Stimulated activated CD8-positive, alpha-beta memory T cell treated with anti-CD3 and anti-CD28 coated beads, Interleukin-12 subunit alpha, Interleukin-12 subunit beta, amount 100 ng/mL, for 24 hours (primary cell): ENCODE data around the gene TBCEL.
"Not testable (repeated sequence)": the region's sequence is repeated elsewhere in the genome, so short reads cannot be mapped to it uniquely, and the experiment has no call there.

ENCODE experiments used
- DNase-seq: peaks from one replicate; pipeline ENCODE4 v3.0.0-alpha.2; 2020; ENCODE audit errors: extremely low read depth

The TBCEL gene, protein sequence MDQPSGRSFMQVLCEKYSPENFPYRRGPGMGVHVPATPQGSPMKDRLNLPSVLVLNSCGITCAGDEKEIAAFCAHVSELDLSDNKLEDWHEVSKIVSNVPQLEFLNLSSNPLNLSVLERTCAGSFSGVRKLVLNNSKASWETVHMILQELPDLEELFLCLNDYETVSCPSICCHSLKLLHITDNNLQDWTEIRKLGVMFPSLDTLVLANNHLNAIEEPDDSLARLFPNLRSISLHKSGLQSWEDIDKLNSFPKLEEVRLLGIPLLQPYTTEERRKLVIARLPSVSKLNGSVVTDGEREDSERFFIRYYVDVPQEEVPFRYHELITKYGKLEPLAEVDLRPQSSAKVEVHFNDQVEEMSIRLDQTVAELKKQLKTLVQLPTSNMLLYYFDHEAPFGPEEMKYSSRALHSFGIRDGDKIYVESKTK

DNA sequence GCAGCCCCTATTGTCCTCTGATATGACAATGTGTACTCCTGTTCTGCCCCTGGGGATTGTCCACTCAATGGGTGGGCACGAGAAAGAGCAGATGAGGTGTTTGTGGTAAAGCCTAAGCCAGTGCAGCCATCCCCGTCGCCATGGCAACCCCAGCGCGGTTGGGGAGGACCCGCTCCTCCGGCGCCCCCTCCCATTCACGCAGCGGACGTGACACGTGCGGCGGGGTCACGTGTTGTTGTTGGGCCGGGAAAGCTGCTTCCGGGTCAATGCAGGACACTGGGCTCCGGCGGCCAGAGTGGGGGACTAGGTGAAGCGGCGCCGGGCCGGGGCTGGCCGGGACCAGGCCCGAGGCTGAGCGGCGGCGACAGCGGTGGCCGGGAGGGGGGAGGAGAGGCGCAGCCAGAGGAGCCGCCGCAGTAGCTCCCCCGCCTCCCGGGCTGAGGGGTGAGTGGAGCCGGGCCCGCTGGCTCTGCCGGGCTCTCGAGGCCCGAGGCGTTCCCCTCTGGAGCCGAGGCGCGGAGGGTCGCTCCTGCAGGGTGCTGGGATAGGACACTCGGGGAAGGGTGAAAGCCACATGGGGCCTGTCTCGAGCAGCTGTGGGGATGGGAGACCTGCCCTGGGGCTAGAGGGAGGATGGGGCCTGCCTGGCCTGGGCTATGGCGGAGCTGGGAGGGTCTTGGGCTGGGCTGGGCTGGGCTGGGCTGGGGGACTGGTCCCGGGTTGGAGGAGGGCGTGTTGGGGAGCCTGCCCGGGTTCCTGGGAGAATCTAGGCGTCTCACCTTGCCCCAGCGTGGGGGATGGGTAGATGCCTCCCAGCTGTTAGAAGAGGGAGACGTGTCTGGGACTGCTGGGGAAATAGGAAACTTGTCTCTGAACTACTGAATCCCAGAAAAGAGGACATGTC, at the start of gene TBCEL:
Gene TBCEL (plus strand): TSS at position 255 of the 904 bp plus-strand sequence. CDS start 21,589 bp downstream, outside the sequence.
- DNase-seq = peak; percentile 51

DNA sequence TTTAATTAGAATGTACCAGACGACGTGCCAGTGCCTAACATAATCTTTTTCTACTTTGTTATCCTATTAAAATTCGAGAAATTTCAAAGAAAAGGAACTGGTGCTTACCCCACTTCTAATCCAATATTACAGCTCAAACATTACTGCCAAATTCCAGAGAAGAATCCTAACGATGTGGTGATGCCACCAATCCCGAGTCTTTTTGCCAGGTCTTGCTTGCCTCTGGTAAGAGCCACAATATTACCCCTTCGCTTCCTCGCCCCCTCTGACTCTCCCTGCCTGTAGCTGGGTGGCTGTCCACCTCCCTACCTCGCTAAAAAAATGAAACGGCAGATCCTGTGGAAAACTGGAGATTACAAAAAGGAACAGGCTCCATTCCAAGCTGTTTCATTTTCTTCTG, 49.4 kb upstream of the TBCEL start:
- DNase-seq = no peak

DNA sequence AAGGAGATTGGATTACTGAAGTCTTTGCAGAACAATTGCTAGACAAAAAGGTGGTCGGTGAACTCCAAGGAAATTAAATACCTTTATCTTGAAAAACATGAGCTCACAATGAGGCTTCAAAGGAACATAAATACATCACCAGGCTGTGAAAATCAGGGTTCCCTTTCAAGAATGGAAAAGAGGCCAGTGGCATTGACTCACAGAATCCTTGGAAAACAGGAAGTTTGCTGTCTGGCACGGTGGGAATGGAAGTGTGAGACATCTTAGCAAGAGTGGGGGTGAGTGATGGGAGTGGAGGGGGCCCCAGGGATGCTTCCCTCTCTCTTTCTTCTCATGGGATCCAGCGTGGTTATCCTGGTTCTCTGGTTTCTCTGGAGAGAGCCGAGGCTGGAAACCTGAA, 48.9 kb upstream of the TBCEL start:
- DNase-seq = no peak

DNA sequence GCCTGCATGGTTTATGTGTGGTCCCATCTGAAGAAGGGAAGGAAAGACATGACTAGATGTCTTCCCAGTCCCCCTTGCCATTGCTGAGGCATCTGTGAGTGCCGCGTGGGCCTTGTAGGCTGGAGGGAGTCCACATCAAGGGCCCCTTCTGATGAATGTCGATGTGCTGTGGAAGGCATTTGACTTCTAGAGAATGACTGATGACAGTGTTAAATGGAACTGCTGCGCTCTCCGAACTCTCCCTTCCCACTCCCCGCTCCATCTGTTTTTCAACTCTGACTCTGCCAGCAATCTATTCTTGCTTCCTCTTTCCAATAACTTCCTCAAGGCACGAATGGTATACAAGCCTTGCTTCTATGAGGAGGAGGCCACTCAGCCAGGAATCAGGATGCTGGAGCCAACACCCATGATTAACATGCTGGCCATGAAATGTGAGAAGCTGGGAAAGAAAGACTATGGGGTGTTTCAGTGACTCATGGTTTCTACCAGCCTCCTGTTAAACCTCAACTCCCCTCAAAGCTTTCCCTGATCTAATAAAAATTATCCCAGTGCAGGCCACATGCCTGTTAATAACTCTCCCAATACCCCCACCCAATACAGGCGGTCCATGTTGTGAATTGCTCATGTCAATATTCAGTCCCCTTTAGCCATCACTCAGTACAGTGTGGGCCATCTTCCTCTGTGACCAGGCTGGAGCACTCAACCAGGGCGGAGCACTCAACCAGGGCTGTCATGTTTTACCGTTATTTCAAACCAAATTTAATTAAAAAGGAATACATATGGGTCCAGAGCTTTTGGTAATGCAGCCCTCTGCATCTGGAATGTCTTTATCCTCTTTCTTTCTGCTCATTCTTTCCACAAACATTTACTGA, 46.4 kb upstream of the TBCEL start:
- DNase-seq = no peak

DNA sequence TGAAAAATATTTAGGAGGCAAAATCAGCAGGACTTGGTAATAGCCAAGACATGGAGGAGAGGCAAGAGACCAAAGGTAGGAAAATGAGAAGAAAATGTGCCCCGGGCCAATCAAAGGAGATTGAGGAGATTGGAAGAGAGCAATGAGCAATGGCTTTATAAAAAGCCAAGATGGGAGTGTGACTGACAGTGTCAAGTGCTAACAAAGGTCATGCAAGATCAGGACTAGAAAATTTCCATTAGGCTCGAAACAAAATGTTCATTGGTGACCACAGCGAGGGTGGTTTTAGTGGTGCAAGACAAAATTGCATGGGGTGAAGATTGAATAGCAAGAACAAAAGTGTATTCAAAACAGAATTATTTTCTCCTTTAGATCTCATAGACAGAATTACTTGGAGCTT, 45.2 kb upstream of the TBCEL start:
- no peak for DNase-seq

DNA sequence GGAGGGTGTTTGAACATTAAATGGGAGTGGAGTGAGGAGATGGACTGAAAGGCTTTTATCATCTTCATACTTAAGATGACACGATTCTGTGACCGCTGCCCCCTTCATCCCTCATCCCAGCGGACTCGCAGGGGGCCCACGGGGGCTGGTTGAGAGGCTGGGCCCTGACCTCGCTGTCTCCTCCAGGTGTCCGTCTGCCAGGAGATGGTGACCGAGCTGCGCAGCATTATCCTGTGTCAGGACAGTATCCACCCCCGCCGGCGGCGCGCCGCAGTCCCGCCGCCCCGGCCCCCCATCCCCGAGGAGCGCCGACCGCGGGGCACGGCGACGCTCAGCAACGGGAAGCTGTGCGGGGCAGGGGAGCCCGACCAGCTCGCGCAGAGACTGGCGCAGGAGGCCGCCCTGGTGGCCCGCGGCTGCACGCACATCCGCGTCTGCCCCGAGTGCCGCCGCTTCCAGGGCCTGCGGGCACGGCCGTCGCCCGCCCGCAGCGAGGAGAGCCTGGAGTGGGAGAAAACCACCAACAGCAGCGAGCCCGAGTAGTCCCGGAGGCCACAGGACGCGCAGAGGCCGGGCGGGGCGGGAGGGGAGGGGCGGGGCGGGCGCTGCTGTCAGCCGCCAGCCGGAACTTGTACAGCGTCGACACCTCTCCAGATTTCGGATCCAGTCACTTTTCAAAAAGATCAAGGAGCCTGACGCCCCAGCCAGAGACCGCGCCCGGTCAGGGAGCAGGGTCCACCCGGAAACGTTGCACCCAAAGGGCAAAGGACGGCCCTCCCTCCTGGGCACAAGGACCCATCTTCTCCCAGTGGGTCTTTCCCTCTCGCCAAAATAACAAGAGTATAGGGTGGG, 38.0 kb upstream of the TBCEL start:
- peak; percentile 1 for DNase-seq

DNA sequence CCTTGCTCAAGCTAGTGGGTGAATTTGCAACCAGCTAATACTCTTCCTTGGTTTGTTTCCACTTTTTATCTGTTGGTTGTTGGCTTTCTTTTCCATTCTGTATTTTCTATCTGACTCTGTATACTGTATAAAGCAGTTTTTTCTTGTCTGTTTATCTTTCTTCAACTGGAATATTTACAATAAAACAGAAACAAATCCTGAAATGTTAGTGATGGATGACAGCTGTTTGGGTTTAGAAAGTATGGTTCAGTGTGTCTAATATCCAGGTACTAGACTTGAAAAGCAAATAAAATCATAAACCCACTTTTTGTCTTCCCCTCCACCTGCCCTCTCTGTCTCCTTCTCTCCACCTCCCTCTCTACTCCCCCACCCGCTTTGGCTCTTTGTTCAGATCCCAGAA, 35.3 kb upstream of the TBCEL start:
- DNase-seq = no peak

DNA sequence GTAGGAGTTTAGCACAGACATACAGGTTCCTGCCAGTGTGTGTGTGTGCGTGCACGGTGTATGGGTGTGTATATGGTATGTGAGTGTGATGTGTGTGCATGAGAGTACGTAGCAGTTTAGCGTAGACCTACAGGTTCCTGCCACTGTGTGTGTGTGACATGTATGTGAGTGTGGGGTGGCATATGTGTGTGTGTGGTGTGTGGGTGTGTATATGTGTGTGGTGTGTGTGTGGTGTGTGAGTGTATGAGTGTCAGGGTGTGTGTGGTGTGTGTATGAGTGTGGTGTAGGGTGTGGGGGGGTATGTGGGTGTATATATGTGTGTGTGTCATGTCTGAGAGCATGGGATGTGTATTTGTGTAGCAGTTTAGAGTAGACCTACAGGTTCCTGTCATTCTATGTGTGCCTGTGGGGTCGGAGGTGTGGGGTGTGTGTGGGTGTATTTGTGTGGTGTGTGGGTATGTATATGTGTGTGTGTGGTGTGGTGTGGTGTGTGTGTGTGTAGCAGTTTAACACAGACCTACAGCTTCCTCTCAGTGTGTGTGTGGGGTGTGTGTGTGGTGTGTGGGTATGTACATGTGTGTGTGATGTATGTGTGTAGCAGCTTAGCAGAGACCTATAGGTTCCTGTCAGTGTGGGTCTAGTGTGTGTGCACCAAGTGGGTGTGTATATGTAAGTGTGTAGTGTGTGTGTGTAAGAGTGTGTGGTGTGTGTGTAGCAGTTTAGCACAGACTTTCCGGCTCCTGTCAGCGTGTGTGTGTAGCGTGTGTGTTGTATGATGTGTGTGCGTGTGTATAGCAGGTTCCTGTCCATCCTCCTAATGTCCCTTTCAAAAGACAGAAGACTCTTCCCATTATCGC, 31.8 kb upstream of the TBCEL start:
- no peak for DNase-seq

DNA sequence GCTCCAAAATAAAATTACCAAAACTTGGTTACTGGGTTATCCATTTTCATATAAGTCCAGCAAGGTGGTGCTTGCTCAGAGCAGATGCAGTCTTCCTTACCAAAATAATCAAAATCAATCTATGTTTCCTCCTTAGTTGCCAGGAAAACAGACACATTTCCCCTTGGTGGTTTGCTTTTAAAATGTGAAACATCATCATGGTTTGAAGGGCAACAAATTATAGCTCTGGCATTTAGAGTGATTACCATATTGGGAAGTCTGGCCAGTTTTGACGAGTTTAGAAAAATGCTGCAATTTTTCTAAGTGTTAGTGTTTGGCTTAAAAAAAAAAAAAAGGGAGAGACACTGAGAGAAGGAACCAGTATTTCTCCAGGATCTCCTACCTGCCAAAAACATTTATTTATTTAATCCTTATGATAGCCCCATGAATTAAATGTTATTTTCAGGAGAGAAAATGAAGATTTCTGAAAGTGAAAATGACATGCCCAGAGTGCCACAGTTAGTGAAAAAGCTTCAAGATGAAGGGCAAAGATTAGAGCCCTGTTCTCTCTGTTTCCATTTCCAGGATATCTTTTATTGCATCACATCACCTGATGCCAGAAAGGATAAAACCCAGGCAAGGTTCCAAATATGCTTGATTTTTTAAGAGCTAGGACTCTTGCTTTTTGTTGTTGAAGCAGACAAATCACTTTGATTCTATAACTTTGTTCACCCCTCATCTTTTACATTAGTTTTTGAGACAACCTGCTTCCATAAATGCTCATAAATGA, 29.6 kb upstream of the TBCEL start:
- DNase-seq = no peak

DNA sequence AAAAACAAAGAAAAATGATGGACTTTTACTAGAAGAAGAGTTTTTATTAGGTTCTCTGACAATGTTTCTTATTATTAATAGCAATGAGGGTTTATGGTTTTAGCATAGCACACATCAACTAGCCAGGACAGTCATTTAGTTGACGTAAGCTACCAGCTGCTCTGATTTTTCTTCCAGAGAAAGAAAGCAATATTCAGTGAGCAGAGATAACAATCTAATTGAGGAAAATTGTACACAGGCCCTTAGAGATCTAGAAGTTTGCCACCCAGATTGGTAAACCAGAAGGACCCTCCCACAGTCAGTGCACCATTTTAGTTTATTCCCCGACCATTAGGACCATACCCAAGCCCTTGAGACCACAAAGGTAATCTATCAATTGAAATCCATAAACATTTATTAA, 28.7 kb upstream of the TBCEL start:
- no peak for DNase-seq

DNA sequence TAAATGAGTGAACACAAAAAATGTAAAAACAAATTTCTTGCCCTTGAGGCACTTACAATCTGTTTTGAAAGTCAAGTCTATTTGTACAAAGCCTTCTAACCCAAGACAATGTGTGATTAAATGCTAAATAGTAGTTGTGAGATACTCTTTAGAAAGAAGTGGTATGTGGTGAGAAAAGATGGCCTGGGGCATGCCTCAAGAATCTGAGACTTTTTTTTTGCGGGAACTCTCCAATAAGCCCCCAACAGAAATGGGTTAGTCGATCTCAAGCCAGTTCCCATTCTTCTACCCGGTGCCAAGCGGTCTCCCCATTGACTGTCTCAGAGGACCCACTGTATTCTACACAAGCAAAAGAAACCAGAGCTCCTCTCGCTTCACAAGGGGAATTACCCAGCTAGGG, 26.9 kb upstream of the TBCEL start:
- no peak for DNase-seq

DNA sequence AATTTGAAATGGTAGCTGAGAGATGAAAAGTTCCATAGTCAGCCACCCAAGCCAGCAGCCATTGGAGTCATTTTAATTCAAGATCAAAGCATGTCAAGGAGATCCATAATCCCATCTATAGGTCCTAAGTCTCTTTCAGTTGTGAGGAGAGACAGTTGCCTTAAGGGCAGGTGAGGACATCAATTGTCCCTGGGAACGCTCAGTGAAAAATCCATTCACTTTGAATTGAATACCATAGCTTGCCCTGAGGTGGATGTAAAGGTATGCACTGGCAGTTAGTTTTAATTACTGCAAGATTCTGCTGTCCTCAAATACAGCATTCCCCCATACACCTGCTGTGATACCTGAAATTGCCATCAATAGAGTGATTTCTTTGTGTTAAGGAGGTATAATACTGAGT, 25.3 kb upstream of the TBCEL start:
- DNase-seq = no peak

DNA sequence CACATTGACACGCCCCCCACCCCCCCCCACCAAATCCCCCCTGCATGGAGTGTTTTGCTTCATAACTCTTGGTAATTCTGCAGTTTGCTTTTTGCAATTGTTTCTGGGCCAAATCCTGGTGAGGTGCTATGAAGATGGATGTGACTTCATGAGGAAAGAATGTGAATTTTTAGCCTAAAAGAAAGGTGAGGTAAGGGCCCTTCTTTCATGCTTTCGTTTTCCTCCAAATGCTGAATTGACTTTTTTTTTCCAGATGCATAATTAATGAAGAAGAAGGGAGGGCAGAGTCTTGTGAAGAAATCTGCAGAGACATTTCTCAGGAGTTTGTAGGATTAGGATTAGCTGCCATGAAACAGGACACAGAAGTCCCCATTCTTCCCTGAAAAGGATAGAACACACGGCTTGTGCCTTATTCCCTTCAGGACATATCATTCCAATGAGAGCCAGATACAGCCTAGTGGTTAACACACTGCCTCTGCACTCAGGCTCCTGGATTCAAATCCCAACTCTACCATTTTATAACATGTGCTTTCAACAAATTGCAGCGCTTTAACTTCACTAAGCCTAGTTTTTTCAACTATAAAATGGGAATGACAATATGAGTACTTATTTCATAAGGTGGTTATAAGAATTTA, 19.6 kb upstream of the TBCEL start:
- no peak for DNase-seq

DNA sequence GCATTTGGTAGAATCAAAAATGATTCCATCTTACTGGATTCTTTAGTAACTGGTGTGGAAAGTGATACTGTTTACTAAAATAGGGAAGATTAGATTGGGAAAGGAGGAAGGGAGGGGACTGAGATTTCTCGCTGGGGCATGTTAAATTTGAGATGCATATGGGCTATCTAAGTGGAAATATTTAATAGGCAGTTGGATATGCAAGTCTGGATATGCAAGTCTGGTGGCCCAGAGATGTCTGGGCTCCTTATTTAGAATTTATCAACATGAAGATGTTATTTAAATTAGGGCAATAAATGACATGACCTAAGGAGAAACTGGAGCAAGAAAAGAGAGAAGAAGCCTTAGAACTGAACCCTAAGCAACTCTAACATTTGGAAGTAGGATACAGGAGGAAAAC, 17.0 kb upstream of the TBCEL start:
- no peak for DNase-seq

DNA sequence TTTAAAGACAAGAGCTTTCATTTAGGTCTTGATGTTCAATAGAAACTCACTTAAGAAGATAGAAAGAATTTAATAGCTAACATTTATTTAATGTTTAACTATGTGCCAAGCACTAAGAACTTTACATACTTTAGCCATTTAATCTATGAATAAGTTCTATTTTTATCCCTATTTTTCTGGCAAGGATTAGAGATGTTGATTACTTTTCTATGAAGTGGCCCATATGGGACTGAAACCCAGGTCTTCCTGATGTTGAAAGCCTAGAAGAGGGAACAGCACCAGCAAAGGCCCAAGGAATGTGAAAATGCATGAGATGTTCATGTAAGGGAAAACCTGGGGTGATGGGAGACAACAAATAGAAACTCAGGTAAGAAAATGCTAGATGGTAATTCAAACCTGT, 15.4 kb upstream of the TBCEL start:
- DNase-seq = no peak

DNA sequence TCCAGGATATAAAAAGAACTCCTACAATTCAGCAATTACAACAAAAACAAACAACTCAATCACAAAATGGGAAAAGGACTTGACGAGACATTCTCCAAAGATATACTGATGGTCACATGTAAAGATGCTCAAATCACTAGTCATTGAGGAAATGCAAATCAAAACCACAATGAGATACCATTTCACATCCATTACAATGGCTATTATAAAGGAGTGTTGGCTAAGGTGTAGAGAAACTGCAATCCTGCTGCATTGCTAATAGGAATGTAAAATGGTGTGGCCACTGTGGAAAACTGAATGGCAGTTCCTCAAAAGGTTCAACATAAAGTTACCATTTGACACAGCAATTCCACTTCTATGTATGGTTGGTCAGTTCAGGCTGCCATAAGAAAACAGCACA, 11.8 kb upstream of the TBCEL start:
- no peak for DNase-seq

DNA sequence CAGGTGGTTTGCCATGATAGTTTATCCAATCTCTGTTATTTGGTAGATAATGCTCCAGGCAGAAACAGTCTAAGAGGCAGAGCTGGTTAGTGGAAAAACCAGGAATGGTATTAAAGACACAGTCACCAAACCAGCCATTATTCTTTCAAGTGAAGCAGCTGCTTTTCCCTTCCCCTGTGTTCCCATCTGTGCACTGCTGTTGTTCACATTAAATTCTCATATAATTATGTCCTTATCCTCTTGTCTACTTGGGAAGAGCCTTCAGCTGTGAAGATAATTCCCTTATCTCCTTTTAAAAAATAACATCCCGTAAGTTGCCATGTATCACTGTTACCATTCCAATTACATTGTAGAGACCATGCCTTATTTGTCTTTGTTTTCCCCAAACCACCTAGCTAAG, 5.2 kb upstream of the TBCEL start:
- DNase-seq = no peak

DNA sequence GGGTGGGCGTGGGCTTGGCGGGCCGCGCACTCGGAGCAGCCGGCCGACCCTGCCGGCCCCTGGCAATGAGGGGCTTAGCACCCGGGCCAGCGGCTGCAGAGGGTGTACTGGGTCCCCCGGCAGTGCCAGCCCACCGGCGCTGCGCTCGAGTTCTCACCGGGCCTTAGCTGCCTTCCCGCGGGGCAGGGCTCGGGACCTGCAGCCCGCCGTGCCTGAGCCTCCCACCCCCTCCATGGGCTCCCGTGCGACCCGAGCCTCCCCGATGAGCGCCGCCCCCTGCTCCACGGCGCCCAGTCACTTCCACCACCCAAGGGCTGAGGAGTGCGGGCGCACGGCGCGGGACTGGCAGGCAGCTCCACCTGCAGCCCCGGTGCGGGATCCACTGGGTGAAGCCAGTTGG, 2.2 kb upstream of the TBCEL start:
- DNase-seq = not testable (repeated sequence)

DNA sequence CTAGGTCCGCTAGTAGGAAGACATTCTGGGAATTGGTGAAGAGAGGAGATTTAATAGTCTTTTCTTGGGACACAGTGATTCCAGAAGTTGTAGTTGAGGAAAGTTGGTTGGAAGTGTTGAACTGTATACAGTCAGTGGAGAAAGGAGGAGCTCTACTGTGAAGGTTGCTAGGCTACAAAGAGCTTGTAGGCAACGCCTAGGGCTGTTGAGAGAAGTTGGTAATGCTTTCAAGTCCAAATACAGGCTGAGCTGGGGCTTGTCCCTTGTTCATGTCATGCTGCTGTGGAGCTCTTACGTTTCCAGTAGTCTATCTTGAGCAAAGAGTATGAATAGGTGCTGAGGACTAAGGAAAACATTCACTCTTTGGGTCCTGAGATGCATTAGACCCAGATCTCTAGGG, 1.1 kb downstream of the TBCEL start:
- DNase-seq = no peak
